TTC549 (cell line): ENCODE measurements around the gene RASL10B.
"Not testable (repeated sequence)": the region's sequence is repeated elsewhere in the genome, so short reads cannot be mapped to it uniquely, and the experiment has no call there.

ENCODE experiments used
- FAIRE-seq: peaks from 2 replicates; lab custom pipeline; 2012; peaks lifted over from hg19 to GRCh38; lab: Jason Lieb, UNC

The RASL10B gene

GRCh38 chr17:35742896-35743477 lies 11.5 kb downstream of the RASL10B start:
- no peak for FAIRE-seq

GRCh38 chr17:35743626-35744328 lies 12.3 kb downstream of the RASL10B start:
- FAIRE-seq, result no peak

- FAIRE-seq, result no peak
Measured at GRCh38 chr17:35744830-35745229, 13.4 kb downstream of the RASL10B start.

GRCh38 chr17:35745246-35745645 lies 13.8 kb downstream of the RASL10B start:
- FAIRE-seq, result no peak

- FAIRE-seq, result no peak
Measured at GRCh38 chr17:35745749-35746320, 14.4 kb downstream of the RASL10B start.

- FAIRE-seq, result no peak
Measured at GRCh38 chr17:35747540-35748017, 16.1 kb downstream of the RASL10B start.

- FAIRE-seq, result no peak
Measured at GRCh38 chr17:35748341-35748841, 17.0 kb downstream of the RASL10B start.

GRCh38 chr17:35748979-35749378 lies 17.5 kb downstream of the RASL10B start:
- no peak for FAIRE-seq

- no peak for FAIRE-seq
Measured at GRCh38 chr17:35749560-35750412, 18.3 kb downstream of the RASL10B start.

GRCh38 chr17:35750526-35751395 lies 19.3 kb downstream of the RASL10B start:
- no peak for FAIRE-seq

- FAIRE-seq, result not testable (repeated sequence)
Measured at GRCh38 chr17:35751541-35751940, 20.1 kb downstream of the RASL10B start.

- FAIRE-seq, result no peak
Measured at GRCh38 chr17:35752471-35752870, 21.0 kb downstream of the RASL10B start.

GRCh38 chr17:35752945-35753764 lies 21.7 kb downstream of the RASL10B start, which contains the start of gene GAS2L2:
GAS2L2 (minus strand) TSS chr17:35753239; CDS start chr17:35752850, 389 bp downstream.
- no peak for FAIRE-seq

- no peak for FAIRE-seq
Measured at GRCh38 chr17:35757243-35757642, 25.8 kb downstream of the RASL10B start.

- no peak for FAIRE-seq
Measured at GRCh38 chr17:35760587-35760986, 29.1 kb downstream of the RASL10B start, which contains the start of gene C17orf50. C17orf50 (plus strand) TSS chr17:35760887; CDS start chr17:35760942, 55 bp downstream.

- no peak for FAIRE-seq
Measured at GRCh38 chr17:35761601-35762000, 30.2 kb downstream of the RASL10B start.

GRCh38 chr17:35763767-35764122 lies 32.3 kb downstream of the RASL10B start:
- FAIRE-seq, result no peak

- FAIRE-seq, result no peak
Measured at GRCh38 chr17:35764123-35764991, 32.9 kb downstream of the RASL10B start.

- FAIRE-seq, result no peak
Measured at GRCh38 chr17:35765086-35765710, 33.8 kb downstream of the RASL10B start.
